Measurements from ENCODE around the gene SLC16A3. TPM values are rescaled to one million over a fixed set of nuclear protein-coding genes. Genes with fewer than 3 reads are reported as not detected.
"Not testable (repeated sequence)": the region's sequence is repeated elsewhere in the genome, so short reads cannot be mapped to it uniquely, and the experiment has no call there.

Gene SLC16A3
- total RNA-seq, 1 donor from 2014 or later = 21.0 TPM

DNA sequence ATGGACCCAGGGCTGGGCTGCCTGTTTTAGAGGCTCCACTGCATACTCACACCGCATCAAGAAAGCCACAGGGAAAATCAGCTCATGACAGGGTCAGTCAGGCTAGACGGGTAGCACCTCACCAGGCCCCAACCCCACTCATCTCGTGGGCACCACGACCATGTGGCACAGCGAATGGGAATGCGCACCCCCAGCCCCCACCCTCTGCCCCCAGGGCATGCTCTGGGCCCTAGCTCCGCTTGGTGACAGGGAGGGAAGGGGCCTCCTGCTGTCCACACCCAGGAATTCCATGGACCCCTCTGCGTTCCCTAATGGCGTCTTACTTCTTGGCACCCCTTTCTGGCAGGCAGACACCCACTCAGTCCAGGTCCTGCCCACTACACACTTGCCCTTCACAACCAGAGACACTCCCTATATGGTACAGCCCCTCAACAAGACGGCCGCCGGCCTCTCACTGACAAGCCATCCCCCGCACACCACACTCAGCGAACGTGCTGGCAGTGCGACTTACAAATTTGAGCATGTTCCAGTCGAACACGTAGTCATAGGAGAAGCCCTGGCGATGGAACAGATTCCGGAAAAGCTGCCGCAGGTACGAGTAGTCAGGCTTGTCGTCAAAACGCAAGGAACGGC lies 22.1 kb downstream of the SLC16A3 start:
- Histone ChIP-seq H2AFZ (replicated peaks) (no peak overlapping the region), H3F3A (ENCODE audit: low read depth) (peaks cover 5% of the 10 kb centered on the region), H3K4me3 (no peak overlapping the region), H3K27ac (no peak overlapping the region), H4K20me1 (ENCODE audit: low read depth) (peaks cover 82% of the 10 kb centered on the region), H3K36me3 (peaks cover 13% of the 10 kb centered on the region), H3K27me3 (no peaks in the 10 kb centered on the region), H3K4me1 (no peaks in the 10 kb centered on the region), H3K9me3 (ENCODE audit: low read depth) (no peaks in the 10 kb centered on the region), H3K9ac (no peak overlapping the region), H3K4me2 (no peak overlapping the region), H3K79me2 (ENCODE audit: low read depth) (peaks cover 63% of the 10 kb centered on the region)
- Mint-ChIP-seq H3K9me3 (peaks cover 4% of the 10 kb centered on the region), H3K4me3 (no peak overlapping the region), H3K36me3 (peaks cover 41% of the 10 kb centered on the region), H3K4me1 (peaks cover 4% of the 10 kb centered on the region), H3K27ac (no peak overlapping the region), H3K27me3 (ENCODE audit: insufficient read depth, low read depth) (peaks cover 2% of the 10 kb centered on the region)
- TF ChIP-seq, protein P1, sequence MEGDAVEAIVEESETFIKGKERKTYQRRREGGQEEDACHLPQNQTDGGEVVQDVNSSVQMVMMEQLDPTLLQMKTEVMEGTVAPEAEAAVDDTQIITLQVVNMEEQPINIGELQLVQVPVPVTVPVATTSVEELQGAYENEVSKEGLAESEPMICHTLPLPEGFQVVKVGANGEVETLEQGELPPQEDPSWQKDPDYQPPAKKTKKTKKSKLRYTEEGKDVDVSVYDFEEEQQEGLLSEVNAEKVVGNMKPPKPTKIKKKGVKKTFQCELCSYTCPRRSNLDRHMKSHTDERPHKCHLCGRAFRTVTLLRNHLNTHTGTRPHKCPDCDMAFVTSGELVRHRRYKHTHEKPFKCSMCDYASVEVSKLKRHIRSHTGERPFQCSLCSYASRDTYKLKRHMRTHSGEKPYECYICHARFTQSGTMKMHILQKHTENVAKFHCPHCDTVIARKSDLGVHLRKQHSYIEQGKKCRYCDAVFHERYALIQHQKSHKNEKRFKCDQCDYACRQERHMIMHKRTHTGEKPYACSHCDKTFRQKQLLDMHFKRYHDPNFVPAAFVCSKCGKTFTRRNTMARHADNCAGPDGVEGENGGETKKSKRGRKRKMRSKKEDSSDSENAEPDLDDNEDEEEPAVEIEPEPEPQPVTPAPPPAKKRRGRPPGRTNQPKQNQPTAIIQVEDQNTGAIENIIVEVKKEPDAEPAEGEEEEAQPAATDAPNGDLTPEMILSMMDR (IDR thresholded peaks at IDR 0.05) = no peak
- TF ChIP-seq EZH2phosphoT487 (IDR thresholded peaks at IDR 0.05) (no peak), EZH2 (IDR thresholded peaks at IDR 0.05) (no peak)
- DNase-seq (ENCODE audit: low spot score) = no peak

DNA sequence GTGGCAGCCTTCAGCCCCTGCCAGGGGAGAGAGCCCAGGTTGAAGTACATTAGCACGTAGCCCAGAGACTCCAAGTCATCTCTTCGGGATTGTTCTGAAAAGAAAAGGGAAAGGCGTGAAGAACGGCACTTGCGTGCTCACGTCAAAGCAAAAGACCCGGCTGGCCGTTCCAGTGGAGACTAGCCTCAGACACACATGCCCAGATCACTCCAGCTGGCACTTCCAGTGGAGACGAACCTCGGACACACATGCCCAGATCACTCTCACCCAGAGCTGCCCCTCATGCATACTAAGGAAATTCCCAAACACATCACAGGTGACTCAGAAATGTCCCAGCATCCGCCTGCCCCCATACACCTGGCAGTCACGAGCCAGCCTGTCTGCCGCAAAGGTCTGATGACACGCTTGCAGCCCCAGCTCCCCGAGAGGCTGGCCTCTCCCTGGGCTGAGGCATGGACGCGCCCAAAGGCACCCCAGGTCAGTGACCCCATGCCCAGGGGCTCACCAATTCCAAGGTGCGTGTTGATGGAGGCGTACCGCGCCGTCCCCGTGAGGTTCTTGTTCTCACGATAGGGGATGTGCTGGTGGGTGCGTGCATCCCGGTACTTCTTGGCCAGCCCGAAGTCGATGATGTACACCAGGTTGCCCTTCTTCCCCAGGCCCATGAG lies 23.8 kb downstream of the SLC16A3 start:
- H3K27me3 Mint-ChIP-seq (ENCODE audit: insufficient read depth, low read depth) = peaks cover 2% of the 10 kb centered on the region

DNA sequence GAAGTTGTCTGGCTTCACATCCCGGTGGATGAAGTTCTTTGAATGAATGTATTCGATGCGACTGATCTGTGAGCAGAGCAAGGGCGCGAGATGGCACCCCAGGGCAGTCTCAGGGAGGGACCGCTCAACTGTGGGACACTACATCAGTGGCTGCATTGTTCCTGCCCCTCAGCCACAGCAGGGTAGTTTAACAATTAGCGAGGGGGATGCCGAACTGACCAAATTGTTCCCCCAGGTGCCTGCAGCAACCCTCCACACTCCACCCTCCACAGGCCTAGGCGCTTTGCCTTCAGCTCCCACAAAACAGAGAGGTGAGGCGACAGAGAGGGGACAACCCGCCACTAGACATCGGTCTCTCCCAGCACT lies 24.3 kb downstream of the SLC16A3 start:
- peaks cover 21% of the 10 kb centered on the region for H3K36me3 ChIP-seq
- no peak overlapping the region for H3K4me2 ChIP-seq
- H3K4me1 ChIP-seq = no peaks in the 10 kb centered on the region
- Mint-ChIP-seq H3K27ac (no peak overlapping the region), H3K36me3 (peaks cover 49% of the 10 kb centered on the region), H3K9me3 (peaks cover 4% of the 10 kb centered on the region), H3K4me3 (no peak overlapping the region), H3K27me3 (ENCODE audit: insufficient read depth, low read depth) (peaks cover 2% of the 10 kb centered on the region), H3K4me1 (peaks cover 1% of the 10 kb centered on the region)
- H3K27ac ChIP-seq = no peak overlapping the region
- H4K20me1 ChIP-seq (ENCODE audit: low read depth) = peaks cover 81% of the 10 kb centered on the region
- peaks cover 11% of the 10 kb centered on the region for H3F3A ChIP-seq (ENCODE audit: low read depth)
- H3K27me3 ChIP-seq = no peaks in the 10 kb centered on the region
- TF ChIP-seq EZH2phosphoT487 (IDR thresholded peaks at IDR 0.05) (no peak), EZH2 (IDR thresholded peaks at IDR 0.05) (no peak)
- TF ChIP-seq, protein P1 (IDR thresholded peaks at IDR 0.05) = no peak
- no peak overlapping the region for H3K4me3 ChIP-seq
- no peak overlapping the region for H2AFZ ChIP-seq (replicated peaks)
- no peak overlapping the region for H3K9ac ChIP-seq
- H3K9me3 ChIP-seq (ENCODE audit: low read depth) = no peaks in the 10 kb centered on the region
- DNase-seq (ENCODE audit: low spot score) = no peak
- peaks cover 79% of the 10 kb centered on the region for H3K79me2 ChIP-seq (ENCODE audit: low read depth)

More for the DNA sequence above, 23.8 kb downstream of the SLC16A3 start:
- TF ChIP-seq EZH2phosphoT487 (IDR thresholded peaks at IDR 0.05) (no peak), EZH2 (IDR thresholded peaks at IDR 0.05) (no peak)
- TF ChIP-seq, protein P1 (IDR thresholded peaks at IDR 0.05) = no peak
- Mint-ChIP-seq H3K9me3 (peaks cover 4% of the 10 kb centered on the region), H3K4me3 (no peak overlapping the region), H3K36me3 (peaks cover 53% of the 10 kb centered on the region), H3K27ac (no peak overlapping the region), H3K4me1 (peaks cover 4% of the 10 kb centered on the region)
- peaks cover 21% of the 10 kb centered on the region for H3K36me3 ChIP-seq
- no peak for DNase-seq (ENCODE audit: low spot score)
- H3K79me2 ChIP-seq (ENCODE audit: low read depth) = peaks cover 77% of the 10 kb centered on the region
- H3K9ac ChIP-seq = no peak overlapping the region
- no peaks in the 10 kb centered on the region for H3K27me3 ChIP-seq
- H2AFZ ChIP-seq (replicated peaks) = no peak overlapping the region
- H3K4me1 ChIP-seq = no peaks in the 10 kb centered on the region
- peaks cover 83% of the 10 kb centered on the region for H4K20me1 ChIP-seq (ENCODE audit: low read depth)
- no peaks in the 10 kb centered on the region for H3K9me3 ChIP-seq (ENCODE audit: low read depth)
- H3K4me3 ChIP-seq = no peak overlapping the region
- peaks cover 7% of the 10 kb centered on the region for H3F3A ChIP-seq (ENCODE audit: low read depth)
- H3K27ac ChIP-seq = no peak overlapping the region
- H3K4me2 ChIP-seq = no peak overlapping the region

DNA sequence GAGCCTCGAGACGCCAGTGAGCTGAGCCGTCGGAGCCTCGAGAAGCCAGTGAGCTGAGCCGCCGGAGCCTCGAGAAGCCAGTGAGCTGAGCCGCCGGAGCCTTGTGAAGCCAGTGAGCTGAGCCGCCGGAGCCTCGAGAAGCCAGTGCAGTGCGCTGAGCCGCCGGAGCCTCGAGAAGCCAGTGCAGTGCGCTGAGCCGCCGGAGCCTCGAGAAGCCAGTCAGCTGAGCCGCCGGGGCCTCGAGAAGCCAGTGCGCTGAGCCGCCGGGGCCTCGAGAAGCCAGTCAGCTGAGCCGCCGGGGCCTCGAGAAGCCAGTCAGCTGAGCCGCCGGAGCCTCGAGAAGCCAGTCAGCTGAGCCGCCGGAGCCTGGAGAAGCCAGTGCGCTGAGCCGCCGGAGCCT lies 25.3 kb downstream of the SLC16A3 start:
- not testable (repeated sequence) for H2AFZ ChIP-seq (replicated peaks); H3K27ac Mint-ChIP-seq; DNase-seq (ENCODE audit: low spot score); H3K4me3 ChIP-seq; H3K9me3 ChIP-seq (ENCODE audit: low read depth); H3K4me1 ChIP-seq; H3K4me2 ChIP-seq; H3K4me1 Mint-ChIP-seq; H3K4me3 Mint-ChIP-seq; H3K9me3 Mint-ChIP-seq; H3K27ac ChIP-seq; H3K9ac ChIP-seq; H3K27me3 Mint-ChIP-seq (ENCODE audit: insufficient read depth, low read depth); H3K27me3 ChIP-seq
- H3K36me3 Mint-ChIP-seq = peaks cover 50% of the 10 kb centered on the region
- H3F3A ChIP-seq (ENCODE audit: low read depth) = peaks cover 11% of the 10 kb centered on the region
- H4K20me1 ChIP-seq (ENCODE audit: low read depth) = peaks cover 81% of the 10 kb centered on the region
- H3K79me2 ChIP-seq (ENCODE audit: low read depth) = peaks cover 84% of the 10 kb centered on the region
- H3K36me3 ChIP-seq = peaks cover 21% of the 10 kb centered on the region

DNA sequence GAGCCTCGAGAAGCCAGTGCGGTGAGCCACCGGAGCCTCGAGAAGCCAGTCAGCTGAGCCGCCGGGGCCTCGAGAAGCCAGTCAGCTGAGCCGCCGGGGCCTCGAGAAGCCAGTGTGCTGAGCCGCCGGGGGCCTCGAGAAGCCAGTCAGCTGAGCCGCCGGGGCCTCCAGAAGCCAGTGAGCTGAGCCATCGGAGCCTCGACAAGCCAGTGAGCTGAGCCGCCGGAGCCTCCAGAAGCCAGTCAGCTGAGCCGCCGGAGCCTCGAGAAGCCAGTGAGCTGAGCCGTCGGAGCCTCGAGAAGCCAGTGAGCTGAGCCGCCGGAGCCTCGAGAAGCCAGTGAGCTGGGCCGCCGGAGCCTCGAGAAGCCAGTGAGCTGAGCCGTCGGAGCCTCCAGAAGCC lies 25.9 kb downstream of the SLC16A3 start:
- Histone ChIP-seq H3F3A (ENCODE audit: low read depth) (peaks cover 11% of the 10 kb centered on the region), H4K20me1 (ENCODE audit: low read depth) (peaks cover 81% of the 10 kb centered on the region), H3K36me3 (peaks cover 21% of the 10 kb centered on the region), H3K79me2 (ENCODE audit: low read depth) (peaks cover 84% of the 10 kb centered on the region)
- H3K27ac Mint-ChIP-seq; H3K9me3 Mint-ChIP-seq; H3K4me3 ChIP-seq; H3K27me3 Mint-ChIP-seq (ENCODE audit: insufficient read depth, low read depth); H3K4me1 Mint-ChIP-seq; DNase-seq (ENCODE audit: low spot score); H3K9me3 ChIP-seq (ENCODE audit: low read depth); H3K27me3 ChIP-seq; H3K4me3 Mint-ChIP-seq; H2AFZ ChIP-seq (replicated peaks); H3K9ac ChIP-seq; H3K4me2 ChIP-seq; H3K27ac ChIP-seq; H3K4me1 ChIP-seq: not testable (repeated sequence)
- H3K36me3 Mint-ChIP-seq = peaks cover 56% of the 10 kb centered on the region

All from neural progenitor cell (in vitro differentiated cells).